RWPE1 (cell line): Measurements from ENCODE around the gene MEA1.
A peak's percentile ranks its signal among the peaks of the same experiment; 100 is the strongest.

Experiments used
- CTCF ChIA-PET: fragments of 350-600 bp; sonication (Branson Sonifier 250); formaldehyde crosslinking; extraction: SDS; loops from one replicate; lab custom pipeline; 2021; lab: Yijun Ruan, JAX
- POLR2A ChIA-PET: fragments of 400-600 bp; formaldehyde crosslinking; extraction: SDS; loops from one replicate; lab custom pipeline; 2020; ENCODE audit warnings: antibody characterized with exemption; ENCODE audit not compliant: low non-redundant PET; lab: Yijun Ruan, JAX
- DNase-seq: peaks from one replicate; pipeline ENCODE4 v3.0.0; 2012; ENCODE audit warnings: low spot score
- H3K27ac ChIP-seq: fragments of 450-650 bp; 2 replicates; pipeline ENCODE4 v1.5.1; 2017
- TF ChIP-seq, protein P1 (sequence below): fragments of 450-650 bp; conservative IDR thresholded peaks from 2 replicates; pipeline ENCODE4 v1.5.1; 2017; ENCODE audit warnings: low read depth, mild to moderate bottlenecking

Gene MEA1

DNA sequence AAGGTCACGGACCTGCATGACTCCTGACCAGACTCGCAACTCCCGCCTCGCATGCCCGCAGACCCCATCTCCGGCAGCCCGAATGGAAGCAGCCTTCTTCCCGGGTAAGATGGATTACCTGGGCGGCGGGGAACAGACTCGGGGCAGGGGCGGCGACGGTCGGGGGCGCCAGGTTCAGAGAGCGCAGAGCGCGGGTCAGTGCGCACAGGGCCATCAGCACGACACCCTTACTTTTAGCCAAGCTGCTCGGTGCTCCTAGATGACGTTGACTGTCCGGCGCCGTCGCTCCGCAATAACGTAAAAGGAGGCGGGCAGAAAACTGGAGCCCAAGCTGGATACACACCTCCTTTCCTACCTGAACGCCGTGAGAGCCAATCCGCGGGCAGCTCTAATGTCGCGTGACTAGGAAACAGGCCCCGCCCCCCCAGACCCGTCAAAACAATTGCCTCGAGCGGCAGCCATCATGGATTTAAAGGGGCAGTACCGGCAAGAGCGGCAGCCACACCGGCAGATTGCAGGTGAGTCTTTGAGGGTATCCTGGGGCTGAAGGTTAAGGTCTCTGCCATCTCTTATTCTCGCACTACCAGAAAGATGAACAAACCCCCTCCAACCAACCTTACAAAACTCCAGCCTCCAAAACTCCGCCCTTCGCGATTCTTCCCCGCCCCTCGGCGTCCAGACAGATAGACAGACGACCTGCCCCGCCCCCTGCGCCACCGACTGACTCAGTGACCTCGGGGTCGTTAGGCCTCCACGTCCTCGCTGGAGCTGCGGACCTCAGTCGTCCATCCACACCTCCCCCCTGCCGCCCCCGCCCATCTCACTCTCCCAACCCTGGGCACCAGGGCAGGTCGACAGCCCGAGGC lies 45.7 kb upstream of the MEA1 start, which contains the start of the genes KLC4 and MRPL2:
Gene KLC4 (plus strand): TSS at position 464 of the 866 bp plus-strand sequence. CDS start 1,705 bp downstream, outside the sequence.
Gene MRPL2 (minus strand): TSS at position 267 of the 866 bp plus-strand sequence. CDS start 53 bp downstream, at position 214.
- DNase-seq: peak; percentile 99
- peak within 1 kb of the TSS; percentile 85 for H3K27ac ChIP-seq
- POLR2A ChIA-PET: interaction anchor here (0.7 to 0.9 kb wide), 2 partner anchors 17 to 80 kb away, joined by 3 to 6 read pairs; partner anchors contain the start of gene PTK7
- CTCF ChIA-PET: interaction anchor here (0.7 to 2.9 kb wide), 2 partner anchors 52 to 84 kb away, joined by 3 to 11 read pairs; no protein-coding TSS in a partner anchor
- TF ChIP-seq, protein P1, sequence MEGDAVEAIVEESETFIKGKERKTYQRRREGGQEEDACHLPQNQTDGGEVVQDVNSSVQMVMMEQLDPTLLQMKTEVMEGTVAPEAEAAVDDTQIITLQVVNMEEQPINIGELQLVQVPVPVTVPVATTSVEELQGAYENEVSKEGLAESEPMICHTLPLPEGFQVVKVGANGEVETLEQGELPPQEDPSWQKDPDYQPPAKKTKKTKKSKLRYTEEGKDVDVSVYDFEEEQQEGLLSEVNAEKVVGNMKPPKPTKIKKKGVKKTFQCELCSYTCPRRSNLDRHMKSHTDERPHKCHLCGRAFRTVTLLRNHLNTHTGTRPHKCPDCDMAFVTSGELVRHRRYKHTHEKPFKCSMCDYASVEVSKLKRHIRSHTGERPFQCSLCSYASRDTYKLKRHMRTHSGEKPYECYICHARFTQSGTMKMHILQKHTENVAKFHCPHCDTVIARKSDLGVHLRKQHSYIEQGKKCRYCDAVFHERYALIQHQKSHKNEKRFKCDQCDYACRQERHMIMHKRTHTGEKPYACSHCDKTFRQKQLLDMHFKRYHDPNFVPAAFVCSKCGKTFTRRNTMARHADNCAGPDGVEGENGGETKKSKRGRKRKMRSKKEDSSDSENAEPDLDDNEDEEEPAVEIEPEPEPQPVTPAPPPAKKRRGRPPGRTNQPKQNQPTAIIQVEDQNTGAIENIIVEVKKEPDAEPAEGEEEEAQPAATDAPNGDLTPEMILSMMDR: no peak

DNA sequence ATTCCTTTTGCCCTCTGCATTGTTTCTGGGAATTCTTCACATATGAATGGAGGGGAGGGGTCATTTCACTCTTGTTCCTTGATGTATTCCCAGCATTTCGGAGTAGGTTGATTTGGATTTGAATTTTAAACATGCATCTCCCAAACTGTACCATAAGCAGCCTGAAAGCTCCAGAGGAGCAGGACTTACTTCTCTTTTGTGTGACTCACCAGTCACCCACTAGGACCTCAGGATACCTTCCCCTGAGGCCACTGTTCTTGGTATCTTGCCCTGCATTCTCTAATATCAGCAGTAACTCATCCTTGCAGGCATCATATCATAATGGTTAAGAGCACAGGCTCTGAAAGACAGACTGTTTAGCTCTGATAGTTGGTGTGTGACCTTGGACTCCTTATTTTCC lies 44.8 kb upstream of the MEA1 start:
- CTCF ChIA-PET: interaction anchor here (0.6 kb wide), 1 partner anchor 240 kb away, joined by 3 read pairs; the partner anchor contains the start of gene SLC22A7
- no peak overlapping the region for H3K27ac ChIP-seq

GRCh38 chr6:43055966-43056365 lies 42.2 kb upstream of the MEA1 start:
- POLR2A ChIA-PET: no interaction called here
- DNase-seq: no peak
- CTCF ChIA-PET: no interaction called here
- H3K27ac ChIP-seq: peak overlapping the region; percentile 86
- TF ChIP-seq, protein P1: no peak

More for the DNA sequence above, 44.8 kb upstream of the MEA1 start:
- DNase-seq: no peak
- POLR2A ChIA-PET: interaction anchor here (0.9 kb wide), 1 partner anchor 17 kb away, joined by 3 read pairs; the partner anchor contains the start of gene PTK7
- TF ChIP-seq, protein P1: no peak

GRCh38 chr6:43054206-43054943 lies 40.6 kb upstream of the MEA1 start:
- CTCF ChIA-PET: interaction anchor here (0.7 to 0.9 kb wide), 3 partner anchors 23 to 153 kb away, joined by 3 to 5 read pairs (median 4); no protein-coding TSS in a partner anchor
- TF ChIP-seq, protein P1: no peak

DNA sequence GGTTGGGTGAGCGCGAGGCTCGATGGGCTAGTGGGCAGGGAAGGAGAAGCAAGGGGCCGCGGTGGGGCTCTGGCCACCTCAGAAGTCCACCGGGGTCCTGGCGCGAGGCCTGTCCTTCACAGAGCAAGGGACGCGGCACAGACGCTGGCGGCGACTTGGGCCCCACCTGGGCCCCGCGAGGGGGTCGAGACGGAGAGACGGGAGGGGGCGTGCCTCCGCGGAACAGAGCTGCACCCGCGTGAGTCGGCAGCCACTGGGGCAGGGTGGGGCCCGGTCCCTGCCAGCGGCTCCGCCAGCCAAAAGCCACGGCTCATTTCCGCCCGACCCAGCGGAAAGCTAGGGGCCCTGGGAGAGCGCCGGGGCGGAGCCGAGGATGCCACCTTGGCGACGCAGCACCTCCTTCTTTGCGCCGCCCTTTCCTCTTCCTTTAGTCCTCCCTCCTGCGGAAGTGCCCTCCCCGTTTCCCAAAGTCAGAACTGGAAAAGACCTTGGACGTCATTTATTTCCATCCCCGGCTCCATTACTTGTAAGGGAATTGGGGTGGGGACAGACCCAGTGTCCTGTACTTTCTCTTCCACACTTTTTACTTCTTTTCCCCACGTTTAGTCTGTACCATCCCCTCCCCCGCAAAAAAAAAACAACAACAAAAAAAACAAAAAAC lies 39.9 kb upstream of the MEA1 start, which contains the start of gene CUL7:
Gene CUL7 (minus strand): TSS at position 307 of the 661 bp plus-strand sequence. CDS start 1,063 bp downstream, outside the sequence.
- H3K27ac ChIP-seq: peak within 1 kb of the TSS; percentile 86
- DNase-seq: peak; percentile 98
- ChIA-PET POLR2A (interaction anchor here (0.6 to 2.0 kb wide), 5 partner anchors 9 to 135 kb away, joined by 3 to 4 read pairs (median 3); partner anchors contain the start of gene PEX6), CTCF (interaction anchor here (0.9 kb wide), 1 partner anchor 90 kb away, joined by 4 read pairs; no protein-coding TSS in a partner anchor)
- TF ChIP-seq, protein P1: no peak

More at GRCh38 chr6:43054206-43054943, 40.6 kb upstream of the MEA1 start:
- POLR2A ChIA-PET: interaction anchor here (0.5 to 2.0 kb wide), 6 partner anchors 9 to 478 kb away, joined by 3 to 4 read pairs (median 3); partner anchors contain the start of gene PEX6
- H3K27ac ChIP-seq: peak overlapping the region; percentile 86
- DNase-seq: no peak
